COR-L47 (cell line): ENCODE results near the gene SMPD3.

Experiments used
- DNase-seq: peaks from one replicate; lab custom pipeline; 2025; lab: John Stamatoyannopoulos, UW

SMPD3 gene

DNA sequence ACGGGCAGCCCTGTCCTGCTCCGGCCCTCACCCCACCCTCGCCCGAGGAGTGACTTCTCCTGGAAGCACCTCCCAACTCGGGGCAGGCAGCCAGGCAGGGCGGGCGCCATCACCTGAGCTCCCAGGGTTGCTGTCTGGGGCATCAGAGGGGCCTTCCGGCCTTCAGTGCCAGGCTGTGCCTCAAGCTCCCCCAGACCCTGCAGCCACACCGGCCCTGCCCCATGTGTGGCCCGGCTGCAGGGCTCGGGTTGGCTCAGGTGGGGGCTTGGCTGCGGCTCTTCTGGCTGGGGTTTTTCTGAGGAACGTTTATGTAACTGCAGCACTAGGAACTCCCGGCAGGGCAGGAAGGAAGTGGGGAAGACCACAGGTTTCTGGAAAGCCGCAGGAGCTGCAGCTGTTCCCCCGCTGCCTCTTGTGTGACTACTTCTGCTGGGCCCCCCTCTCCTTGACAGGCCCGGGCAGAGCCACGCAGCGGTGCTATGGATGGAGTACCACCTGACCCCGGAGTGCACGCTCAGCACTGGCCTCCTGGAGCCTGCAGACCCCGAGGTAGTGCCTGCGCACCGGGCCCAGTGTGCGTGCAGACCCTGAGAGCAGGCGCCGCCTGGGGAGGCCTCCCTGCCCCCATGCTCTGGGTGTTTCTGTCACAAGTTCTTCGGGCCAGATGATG lies 91.9 kb downstream of the SMPD3 start:
- DNase-seq, result no peak

DNA sequence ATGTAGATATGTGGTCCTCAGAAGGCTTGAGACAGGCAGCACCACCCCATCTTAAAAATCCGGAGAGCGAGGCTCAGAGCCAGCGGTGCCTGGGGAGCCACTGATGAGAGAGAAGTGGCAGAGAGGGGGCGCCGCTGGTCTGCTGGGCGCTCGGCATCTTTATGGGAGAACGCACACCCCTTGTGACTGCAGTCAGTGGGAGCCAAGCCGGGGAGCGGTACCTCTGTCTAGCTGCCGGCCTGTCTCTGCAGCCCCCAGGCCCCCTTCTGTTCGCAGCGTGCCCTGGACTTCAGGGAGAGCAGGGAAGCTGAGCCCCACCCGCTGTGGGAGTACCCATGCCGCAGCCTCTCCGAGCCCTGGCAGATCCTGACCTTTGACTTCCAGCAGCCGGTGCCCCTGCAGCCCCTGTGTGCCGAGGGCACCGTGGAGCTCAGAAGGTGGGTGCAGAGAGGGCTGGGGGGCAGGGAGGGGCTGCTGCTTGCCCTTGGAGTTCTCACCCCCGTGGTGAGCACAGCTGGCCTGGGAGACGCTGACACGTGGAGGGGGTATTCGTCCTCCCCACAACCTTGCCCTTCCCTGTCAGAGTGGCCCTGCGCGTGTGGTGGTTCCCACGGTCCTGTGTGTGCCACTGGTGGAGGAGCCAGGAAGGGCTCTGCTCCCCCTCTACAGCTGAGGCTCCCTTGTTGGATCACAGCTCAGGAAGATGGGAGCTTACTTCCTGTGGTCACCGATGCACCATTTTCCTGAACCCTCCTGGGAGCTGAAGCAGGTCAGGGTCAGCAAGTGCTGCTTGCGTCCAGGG lies 92.7 kb downstream of the SMPD3 start:
- no peak for DNase-seq

DNA sequence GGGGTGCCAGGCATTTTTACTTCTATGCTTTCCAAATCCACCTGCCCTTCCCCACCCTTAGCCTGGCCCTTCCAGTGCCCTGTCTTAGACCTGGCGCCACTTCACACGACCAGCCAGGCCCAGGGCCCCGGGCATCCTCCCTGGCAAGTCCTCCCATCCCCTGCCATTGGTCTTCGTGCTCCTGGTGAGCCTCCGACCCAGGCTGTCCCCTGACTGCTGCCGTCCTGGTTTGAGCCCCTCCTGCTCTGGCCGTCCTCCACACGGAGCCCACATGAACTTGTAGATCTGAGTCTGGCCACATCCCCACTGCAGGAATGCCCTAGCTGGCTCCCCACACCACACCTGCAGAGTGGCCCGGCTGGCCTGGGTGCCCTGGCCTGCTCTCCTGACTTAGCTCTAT lies 93.5 kb downstream of the SMPD3 start:
- no peak for DNase-seq

- DNase-seq, result no peak
Observed at GRCh38 chr16:68353366-68353765, 94.9 kb downstream of the SMPD3 start.

DNA sequence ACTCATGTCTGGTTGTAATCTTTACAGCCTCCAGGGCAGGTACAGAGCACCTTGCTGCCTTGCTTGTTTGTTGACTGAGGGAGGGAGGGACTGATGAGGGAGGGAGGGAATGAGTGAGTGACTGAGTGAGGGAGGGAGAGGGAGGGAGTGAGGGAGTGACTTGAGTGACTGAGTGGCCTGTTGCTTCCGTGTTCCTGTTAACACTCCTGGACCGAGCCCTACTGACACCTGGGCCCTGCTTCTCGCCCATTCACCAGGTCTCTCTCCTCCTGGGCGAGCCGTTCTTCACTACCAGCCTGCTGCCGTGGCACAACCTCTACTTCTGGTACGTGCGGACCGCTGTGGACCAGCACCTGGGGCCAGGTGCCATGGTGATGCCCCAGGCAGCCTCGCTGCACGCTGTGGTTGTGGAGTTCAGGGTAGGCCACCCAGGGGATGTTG lies 96.3 kb downstream of the SMPD3 start:
- no peak for DNase-seq

DNA sequence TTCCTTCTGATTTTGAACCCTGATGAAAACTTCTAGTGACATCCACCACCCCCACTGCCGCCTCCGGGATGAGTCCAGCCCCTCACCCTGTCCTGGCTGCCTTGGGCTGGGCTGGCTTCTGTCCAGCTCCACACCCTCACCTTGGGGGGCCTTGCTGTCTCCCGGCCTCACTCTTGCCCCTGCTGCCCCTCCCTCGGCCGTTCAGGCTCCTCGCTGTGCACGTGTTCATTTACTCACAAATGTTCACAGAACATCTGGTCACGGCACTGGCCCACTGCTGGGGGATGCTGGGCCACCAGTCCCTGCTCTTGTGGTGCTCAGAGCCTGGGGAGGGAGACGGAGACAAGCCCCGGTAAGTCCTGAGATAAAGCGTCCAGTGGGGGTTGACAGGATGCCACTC lies 96.8 kb downstream of the SMPD3 start:
- DNase-seq, result no peak

DNA sequence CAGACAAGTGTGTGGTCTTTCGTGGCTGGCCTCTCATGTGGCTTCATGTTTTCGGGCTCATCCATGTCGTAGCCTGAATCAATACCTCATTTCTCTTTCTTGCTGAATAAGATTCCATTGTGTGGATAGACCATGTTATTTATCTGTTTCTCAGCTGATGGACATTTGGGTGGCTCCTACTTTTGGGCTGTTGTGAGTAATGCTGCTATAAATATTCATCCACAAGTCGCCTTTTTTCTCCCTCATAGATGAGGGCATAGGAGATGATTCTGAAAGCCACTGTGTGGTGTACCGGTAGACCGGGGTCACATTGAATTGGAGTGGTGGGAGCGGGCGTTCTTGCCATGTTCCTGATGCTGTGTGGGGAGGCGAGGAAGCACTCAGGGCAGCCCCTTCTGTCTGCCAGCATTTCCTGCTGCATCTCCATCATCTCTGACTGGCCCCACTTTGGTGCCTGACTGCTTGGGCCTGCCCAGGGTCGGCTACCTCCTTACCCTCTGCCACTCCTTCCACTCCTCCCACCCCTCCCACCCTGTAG lies 97.4 kb downstream of the SMPD3 start:
- no peak for DNase-seq

GRCh38 chr16:68349838-68350410 lies 98.4 kb downstream of the SMPD3 start:
- no peak for DNase-seq

DNA sequence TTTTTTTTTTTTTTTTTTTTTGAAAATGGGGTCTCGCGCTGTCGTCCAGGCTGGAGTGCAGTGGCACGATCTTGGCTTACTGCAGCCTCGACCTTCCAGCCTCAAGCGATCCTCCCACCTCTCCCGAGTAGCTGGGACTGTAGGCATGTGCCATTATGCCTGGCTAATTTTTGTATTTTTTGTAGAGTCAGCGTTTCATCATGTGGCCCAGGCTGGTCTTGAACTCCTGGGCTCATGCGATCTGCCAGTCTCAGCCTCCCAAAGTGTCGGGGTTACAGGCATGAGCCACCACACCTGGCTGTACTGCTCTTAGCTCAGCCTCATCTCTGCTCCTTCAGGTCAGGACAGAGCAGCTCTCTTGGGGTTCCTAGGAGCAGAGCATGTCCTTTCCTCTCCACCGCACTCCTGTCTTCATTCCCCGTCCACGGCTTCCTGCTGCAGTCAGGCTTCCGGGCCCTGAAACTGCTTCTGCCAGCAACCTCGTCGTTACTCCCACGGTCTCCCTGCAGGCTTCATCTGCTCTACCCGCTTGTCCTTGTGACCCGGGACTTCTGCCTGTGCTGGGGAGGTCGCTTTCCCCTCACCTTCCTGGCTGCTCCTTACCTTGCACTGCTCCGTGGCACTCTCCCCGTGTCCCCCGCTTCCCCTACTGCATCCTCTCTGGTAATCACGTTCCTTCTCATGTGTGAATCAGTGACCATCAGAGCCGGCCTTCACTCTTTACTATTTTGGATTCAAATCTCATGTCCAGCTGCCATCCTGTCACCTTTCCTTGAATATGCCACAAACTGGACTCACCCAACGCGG lies 99.5 kb downstream of the SMPD3 start:
- DNase-seq, result no peak

GRCh38 chr16:68347605-68348004 lies 100.7 kb downstream of the SMPD3 start:
- no peak for DNase-seq

DNA sequence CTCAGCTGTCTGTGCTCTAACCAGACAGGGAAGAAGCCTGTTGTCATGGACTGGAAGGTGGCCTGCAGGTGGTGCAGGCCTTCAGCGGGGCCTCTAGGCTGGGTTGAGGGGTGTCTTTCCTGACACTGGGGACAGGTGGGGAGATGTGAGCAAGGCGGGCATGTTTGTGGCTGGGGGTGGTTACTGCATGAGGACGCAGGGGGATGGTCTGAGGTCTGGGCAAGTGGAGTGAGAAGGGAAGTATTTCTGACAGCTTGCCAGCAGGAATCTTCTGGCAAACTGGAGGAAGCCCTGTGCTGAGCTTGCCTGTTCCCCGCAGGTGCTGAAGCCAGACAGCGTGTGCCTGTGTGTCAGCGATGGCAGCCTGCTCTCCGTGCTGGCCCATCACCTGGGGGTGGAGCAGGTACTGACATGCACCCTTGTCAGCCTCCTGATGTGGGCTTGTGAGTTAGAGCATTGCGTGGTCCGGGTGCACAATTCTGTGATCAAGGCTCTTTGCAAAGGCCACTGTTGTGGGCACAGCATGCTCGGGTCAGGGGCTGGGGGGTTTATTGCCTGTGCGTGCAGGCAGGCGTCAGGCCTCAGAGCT lies 101.3 kb downstream of the SMPD3 start:
- no peak for DNase-seq

DNA sequence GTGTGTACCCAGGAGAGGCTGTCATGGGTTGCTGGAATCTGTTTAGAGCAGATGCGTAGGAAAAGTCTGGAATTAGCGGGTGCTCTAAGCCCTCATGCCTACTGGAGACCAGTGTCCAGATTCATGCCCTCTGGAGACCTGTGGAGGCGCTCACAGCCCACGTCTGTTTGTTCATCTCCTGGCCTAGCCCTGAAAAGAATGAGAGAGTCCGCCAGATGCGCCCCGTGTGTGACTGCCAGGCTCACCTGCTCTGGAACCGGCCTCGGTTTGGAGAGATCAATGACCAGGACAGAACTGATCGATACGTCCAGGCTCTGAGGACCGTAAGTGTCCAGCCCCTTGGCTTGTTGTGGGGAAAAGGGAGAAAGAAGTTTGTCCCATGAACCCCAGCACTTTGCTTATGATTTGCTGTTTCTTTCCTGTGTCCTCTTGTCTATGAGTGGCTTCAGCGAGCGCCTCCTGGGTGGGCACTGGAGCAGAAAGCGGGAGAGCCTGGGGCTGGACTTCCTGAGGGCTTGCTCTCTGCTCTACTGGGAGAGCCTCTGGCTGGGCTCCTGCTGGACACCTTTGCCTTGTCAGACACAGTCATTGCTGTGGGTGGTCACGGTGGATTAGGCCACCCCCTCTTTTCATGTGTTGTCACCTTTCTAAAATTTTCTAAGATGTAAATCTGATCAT lies 102.2 kb downstream of the SMPD3 start:
- no peak for DNase-seq

DNA sequence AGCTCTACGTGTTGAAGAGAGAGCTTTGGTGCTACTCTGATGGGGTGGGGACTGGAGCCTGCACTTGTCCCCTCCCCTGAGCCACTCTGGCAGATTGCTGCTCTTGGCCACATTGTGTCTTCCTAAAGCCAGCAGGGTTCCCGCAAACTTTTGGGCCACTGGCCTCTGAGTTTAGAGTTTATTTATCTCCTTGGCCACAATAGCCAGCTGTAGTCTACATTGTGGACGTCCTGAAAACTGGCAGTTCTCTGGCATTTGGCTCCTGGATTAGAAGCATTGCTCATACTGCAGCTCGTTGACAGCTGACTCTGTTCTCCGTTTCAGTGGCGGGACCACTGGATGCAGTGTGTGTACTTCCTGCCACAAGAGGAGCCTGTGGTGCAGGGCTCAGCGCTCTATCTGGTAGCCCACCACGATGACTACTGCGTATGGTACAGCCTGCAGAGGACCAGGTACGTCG lies 102.9 kb downstream of the SMPD3 start:
- no peak for DNase-seq

GRCh38 chr16:68344252-68344651 lies 104.1 kb downstream of the SMPD3 start:
- no peak for DNase-seq

- no peak for DNase-seq
Observed at GRCh38 chr16:68343137-68343536, 105.2 kb downstream of the SMPD3 start.

- DNase-seq, result no peak
Observed at GRCh38 chr16:68342620-68343019, 105.7 kb downstream of the SMPD3 start.

GRCh38 chr16:68339214-68339613 lies 109.1 kb downstream of the SMPD3 start:
- no peak for DNase-seq

DNA sequence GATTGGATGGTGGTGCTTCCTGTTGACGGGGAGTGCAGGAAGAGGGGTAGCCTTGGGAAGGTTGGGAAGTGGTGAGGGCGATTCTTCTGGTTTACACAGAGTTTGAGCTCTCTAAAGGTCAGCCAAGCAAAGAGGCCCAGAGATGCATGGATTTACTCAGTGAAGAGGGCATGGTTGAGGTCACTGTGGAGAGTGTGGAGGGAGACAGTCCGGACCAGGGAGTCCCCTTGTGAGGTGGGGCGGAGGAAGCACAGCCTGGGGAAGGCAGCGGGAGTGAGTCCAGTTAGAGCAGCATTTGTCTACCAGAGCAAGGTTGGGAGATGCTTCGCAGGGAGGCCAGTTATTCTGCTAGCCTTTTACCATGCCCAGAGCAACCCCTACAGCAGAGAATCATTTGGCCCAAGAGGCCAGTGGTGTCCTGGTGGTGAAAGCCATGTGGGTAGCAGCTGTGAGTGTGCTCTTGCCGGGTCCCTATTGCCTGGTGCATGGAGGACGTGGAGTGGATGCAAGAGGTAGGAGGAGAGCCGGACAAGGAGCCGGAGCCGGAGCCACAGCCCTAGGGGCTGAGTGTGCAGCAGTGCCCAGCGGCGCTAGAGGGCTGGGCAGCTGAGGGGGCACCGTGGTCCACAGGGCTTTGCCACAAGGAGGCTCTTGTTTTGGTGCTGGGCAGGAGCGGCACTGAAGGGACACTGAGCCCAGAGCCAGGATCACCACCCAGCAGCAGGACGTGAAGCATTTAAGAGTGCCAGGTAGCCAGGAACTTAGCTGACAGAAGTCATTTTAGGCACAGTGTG lies 109.8 kb downstream of the SMPD3 start:
- no peak for DNase-seq

GRCh38 chr16:68335175-68335574 lies 113.1 kb downstream of the SMPD3 start:
- DNase-seq, result no peak

- no peak for DNase-seq
Observed at GRCh38 chr16:68332411-68333121, 115.7 kb downstream of the SMPD3 start.
